Stimulated activated CD4-positive, alpha-beta T cell treated with anti-CD3 and anti-CD28 coated beads, Interleukin-12 subunit alpha, Interleukin-12 subunit beta, amount 100 ng/mL, for 24 hours (primary cell): ENCODE data around the gene LSS.
"Not testable (repeated sequence)": the region's sequence is repeated elsewhere in the genome, so short reads cannot be mapped to it uniquely, and the experiment has no call there.

ENCODE experiments used
- DNase-seq, 2 experiments: peaks; one replicate each; pipeline ENCODE4 v3.0.0-alpha.2; 2020; ENCODE audit warnings: low read depth in 2 of 2

Gene LSS

GRCh38 chr21:46245213-46245915 is 16.8 kb upstream of the LSS start:
- no peak for DNase-seq

GRCh38 chr21:46244602-46245001 is 16.0 kb upstream of the LSS start:
- no peak for DNase-seq

DNA sequence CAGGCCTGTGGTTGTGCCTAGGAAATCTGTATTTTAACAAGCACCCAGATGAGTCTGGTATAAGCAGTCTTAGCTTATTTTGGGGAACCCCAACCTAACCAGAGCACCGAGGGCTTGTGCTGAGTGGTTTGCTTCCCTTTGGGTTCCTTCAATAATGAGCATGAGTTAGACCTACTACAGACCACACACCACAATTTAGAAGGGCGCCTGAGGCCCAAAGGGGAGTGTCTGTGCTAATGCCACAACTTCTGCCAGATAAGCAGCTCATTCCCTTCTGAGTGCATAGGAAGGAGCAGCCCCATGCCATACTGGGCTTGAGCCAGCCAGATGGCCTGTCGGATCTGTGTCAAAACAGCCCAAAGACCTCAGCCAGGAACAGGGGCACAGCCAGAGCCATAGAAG is 15.4 kb upstream of the LSS start:
- no peak for DNase-seq

DNA sequence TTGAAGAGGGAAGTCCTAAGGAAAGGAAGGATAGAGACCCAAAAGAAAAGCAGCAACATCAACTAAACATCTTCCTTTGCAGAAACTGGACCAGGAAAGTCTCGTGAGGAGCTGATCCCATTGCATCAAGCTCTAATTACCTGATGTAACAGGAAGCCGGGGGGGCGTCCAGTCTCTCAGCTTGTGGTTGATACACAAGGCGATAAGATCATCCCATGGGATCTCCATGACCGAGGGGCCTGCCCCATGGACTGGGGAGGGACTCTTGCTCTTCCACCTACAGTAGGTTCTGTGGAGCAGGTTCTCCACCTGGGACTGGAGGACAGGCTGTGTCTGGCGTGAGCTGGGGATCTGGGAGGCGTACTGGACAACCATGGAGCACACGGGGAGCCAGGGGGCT is 14.8 kb upstream of the LSS start:
- DNase-seq = no peak

DNA sequence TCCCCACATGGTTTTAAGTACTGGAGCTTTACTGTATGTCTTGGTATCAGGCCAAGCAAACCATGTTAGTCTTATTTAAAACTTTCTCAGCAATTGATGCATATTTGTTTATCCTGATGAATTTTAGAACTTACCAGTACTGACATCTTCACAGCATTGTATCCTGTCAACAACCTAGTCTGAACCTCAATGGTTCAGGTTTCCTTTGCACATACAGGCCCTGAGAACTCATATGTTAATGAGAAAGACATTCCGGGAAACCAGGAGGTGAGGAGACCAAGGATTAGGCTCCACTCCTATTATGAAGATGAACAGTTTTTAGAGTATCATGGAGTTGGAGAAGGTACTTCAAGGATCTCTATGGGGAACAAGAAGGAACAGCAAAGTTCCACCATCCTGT is 13.0 kb upstream of the LSS start:
- DNase-seq = not testable (repeated sequence)

- DNase-seq = no peak
Observed at GRCh38 chr21:46239817-46240325, 11.3 kb upstream of the LSS start.

- DNase-seq = no peak
Observed at GRCh38 chr21:46237474-46237873, 8.9 kb upstream of the LSS start.

DNA sequence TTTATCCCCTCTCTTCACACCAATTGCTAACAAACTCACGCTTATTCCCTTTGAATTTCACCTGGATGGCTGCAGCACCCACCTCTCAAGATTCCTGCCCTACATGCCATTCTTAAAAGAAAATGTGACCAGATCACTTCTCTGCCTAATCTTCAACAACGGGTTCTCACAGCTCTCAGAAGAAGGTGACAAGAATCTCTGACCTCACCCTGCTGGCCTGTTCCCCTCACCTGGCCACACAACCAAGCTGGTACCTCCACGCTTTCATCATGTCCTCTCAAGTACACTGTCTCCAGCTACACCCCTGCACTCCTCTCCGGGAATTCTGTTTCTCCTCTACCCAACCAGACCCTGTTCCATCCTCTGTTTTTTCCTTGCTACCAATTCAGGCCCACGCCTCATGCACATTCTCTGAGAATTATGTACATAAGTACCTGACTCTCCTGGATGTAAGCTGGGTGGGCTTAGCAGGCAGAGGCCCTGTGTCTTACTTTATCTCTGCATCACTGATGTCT is 5.9 kb upstream of the LSS start:
- DNase-seq = no peak

DNA sequence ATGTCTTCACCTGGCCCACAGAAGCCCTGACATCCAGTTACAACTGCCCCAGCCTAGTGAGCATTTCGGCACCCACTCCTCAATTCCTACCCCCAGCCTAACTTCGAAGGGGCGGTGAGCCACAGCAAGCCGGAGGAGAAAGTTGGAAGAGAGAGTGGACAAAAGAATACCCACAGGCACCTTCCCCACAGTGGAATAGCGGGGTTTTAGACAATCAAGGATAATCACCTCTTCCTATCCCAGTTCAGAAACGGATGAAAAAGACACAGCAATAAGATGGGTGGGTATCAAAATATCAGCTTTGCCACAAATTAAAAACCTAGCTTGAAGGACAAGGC is 1.3 kb upstream of the LSS start:
- no peak for DNase-seq

DNA sequence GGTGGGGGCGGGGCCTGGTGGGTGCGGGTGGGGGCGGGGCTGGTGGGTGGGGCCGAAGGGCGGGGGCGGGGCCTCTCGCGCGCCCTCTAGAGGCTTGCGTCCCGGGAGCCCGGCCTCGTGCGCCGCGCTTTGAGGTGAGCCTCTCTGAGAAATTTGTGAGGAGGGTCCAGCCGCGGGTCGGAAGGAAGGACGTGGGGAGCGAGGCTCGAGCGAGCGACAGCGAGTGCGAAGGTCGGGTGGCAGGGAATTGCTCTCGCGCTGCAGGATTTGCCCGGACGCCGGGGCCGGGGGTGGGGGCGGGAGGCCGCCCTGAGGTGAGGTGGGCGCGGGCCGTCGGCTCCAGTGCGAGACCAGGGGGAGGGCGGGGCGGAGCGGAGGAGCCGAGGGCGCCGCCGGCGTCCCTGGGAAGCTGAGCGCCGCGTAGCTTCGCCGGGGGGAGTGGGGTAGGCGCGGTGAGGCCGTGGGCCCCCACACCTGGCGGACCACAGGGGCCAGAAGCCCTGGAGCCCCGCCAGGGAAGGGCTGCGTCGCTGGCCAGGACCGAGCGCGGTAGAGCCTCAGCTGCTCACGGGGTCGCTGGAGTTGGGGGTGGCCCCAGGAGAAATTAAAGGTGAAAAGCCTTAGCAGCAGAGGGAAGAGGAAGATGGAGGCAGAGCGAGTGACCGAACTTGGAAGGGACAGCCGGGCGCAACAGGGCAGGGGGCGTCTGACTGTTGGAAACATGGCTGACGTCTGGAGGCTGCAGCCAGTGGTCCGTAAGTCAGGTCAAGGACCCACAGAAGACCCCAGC is 754 bp upstream of the LSS start:
- no peak for DNase-seq

DNA sequence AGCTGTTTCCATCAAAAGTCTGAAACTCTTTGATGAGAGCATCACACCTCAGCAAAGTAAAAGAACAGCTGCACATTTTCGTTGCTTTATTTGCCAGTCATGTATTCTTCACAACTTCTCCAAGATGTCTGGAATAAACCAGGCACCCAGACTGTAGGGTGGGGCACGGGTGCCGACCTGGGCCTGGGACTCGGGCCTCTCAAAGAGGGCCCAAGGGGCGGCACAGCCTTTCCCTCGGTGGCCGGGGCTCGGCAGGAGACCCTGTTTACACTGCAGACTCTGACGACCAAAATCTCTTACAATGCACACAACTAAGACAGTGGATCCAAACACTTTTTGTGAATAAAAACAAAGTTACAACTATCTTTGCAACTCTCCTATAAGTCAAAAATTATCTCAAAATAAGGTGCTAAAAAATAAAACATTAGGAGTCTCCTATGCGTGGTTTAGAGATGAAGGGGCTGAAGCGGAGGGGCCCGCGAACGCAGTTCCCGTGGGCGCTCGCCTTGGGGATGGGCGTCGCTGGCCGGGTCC is 696 bp downstream of the LSS start:
- no peak for DNase-seq

GRCh38 chr21:46226920-46227599 is 1.5 kb downstream of the LSS start:
- no peak for DNase-seq

GRCh38 chr21:46226146-46226545 is 2.4 kb downstream of the LSS start:
- no peak for DNase-seq

- DNase-seq = not testable (repeated sequence)
Observed at GRCh38 chr21:46223661-46224060, 4.9 kb downstream of the LSS start.

DNA sequence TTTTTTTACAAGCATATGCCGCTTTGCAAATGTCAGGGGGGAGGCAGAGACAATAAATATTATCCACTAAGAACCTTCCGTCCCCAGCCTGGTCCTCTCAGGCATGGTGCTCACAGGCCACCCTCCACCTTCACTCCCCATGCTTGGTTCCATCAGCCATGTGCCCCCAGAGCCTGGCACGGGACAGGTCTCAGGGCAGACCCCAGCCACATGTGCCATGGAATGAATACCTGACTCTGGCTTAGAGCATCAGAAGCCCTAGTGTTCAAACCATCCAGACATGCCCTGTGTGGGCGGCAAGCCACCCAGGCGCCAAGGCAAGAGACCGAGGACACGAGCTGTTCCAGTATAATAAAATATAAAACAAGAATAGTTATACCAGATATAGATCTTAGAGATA is 5.4 kb downstream of the LSS start:
- DNase-seq = no peak

DNA sequence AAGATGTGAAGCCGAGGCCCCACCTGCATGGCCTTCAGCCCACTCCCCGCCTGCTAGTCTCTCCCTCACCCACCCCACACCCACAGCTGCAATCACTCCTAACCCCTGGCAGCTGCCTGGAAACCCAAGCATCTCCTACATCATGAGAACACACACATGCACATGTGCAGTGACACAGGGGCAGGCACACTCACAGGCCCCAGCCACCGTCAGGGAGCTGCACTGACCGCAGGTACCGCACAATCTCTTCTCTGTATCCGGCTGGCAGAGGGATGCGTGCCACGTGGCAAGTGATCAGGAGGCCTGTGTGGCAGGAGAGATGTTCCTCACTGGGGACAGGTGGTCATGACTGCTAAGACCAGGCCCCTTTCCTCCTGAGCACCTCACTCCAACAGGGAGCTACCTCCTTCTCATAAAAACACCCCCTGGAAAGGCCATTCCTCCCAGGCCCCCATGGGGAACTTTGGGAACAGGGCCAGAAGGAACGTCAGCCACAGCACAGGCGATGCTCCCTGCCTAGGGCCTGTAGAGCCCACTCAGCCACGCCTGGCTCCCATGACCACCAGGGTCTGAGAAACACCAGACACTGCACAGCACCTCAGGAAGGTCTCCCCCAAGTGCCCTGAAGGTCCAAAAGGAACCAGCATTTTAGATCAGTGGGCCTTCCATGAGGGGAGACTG is 6.0 kb downstream of the LSS start:
- DNase-seq = no peak

DNA sequence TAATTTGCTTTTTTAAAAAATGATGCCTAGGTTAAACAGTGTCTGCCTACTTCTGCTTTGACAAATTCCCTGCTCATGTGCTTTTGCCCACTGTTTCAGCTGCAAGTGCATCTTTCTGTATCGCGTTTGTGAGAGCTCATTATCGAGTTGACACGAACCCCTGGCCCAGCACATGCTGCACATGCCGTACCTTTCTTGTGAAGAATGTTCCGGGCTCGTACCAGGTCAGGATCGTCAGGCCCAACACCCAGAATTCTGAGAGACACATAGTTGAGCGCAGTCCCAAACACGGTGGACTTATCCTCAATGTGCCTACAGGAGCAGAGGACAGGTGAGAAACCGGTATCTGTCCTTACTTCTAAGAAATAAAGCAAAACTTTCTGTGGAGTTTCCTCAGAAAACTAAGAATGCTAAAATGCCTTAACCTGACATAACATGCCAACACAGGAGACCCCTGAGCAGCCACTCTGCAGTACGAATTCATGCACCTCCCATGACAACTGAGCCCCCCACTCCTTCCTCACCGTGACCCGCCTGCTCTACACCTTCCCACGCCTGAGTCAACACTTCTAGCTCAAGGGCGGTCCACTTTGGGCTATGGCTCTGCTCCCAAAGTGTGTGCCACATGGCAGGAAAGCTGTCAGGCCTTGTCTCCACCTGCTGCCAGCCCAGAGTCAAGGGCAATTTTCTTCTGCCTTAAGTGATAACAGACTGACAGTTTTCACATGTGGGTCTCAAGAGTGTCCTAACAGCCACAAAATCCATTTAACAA is 6.7 kb downstream of the LSS start:
- no peak for DNase-seq

GRCh38 chr21:46220847-46221246 is 7.7 kb downstream of the LSS start:
- no peak for DNase-seq

GRCh38 chr21:46220275-46220810 is 8.2 kb downstream of the LSS start:
- DNase-seq = no peak

GRCh38 chr21:46219591-46220239 is 8.9 kb downstream of the LSS start:
- DNase-seq = no peak
